Measurements from ENCODE around the gene COL15A1. TPM values are rescaled to one million over a fixed set of nuclear protein-coding genes. Genes with fewer than 3 reads are reported as not detected.
"Not testable (repeated sequence)": the region's sequence is repeated elsewhere in the genome, so short reads cannot be mapped to it uniquely, and the experiment has no call there.

Gene COL15A1
- total and polyA plus RNA-seq, 2 donors, result 42.0 to 136 TPM

GRCh38 chr9:99001892-99002291 lies 58.2 kb downstream of the COL15A1 start:
- WGBS, result 88% methylated on average over 2 of the region's 2 CpGs
- Histone ChIP-seq H3K36me3 (ENCODE audit: insufficient read depth) (no peaks in the 10 kb centered on the region), H3K27ac (ENCODE audit: low read depth) (no peak overlapping the region), H3K4me1 (ENCODE audit: insufficient read depth) (no peaks in the 10 kb centered on the region), H3K4me3 (ENCODE audit: low read depth, low read length) (no peak overlapping the region)
- no peak for DNase-seq (ENCODE audit: extremely low spot score)

DNA sequence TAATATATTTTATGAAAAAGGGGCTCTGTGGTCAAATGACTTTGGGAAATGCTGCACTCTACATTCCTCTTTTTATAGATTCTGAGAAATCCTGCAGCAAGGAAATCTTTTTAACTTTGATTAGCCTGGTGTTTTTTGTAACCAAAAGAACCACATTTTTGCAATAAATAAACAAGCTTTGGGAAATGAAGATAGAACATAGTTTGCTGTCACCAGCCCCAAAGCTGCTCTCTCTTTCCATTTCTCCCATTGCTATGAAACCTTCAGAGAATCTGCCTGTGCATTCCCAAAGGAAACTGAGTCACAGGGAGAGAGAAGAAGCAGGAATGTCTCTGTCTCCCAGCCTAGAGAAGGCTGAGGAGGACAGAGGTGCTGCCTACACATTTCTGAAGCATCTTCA lies 59.0 kb downstream of the COL15A1 start:
- no peak overlapping the region for H3K27ac ChIP-seq (ENCODE audit: low read depth)
- DNase-seq (ENCODE audit: extremely low spot score), result no peak
- H3K4me1 ChIP-seq (ENCODE audit: insufficient read depth), result no peaks in the 10 kb centered on the region
- H3K4me3 ChIP-seq (ENCODE audit: low read depth, low read length), result no peak overlapping the region
- H3K36me3 ChIP-seq (ENCODE audit: insufficient read depth), result no peaks in the 10 kb centered on the region

GRCh38 chr9:99003308-99003707 lies 59.6 kb downstream of the COL15A1 start:
- H3K36me3 ChIP-seq (ENCODE audit: insufficient read depth), result no peaks in the 10 kb centered on the region
- H3K4me1 ChIP-seq (ENCODE audit: insufficient read depth), result no peaks in the 10 kb centered on the region
- H3K27ac ChIP-seq (ENCODE audit: low read depth), result no peak overlapping the region
- H3K4me3 ChIP-seq (ENCODE audit: low read depth, low read length), result no peak overlapping the region
- 93% methylated on average over 5 of the region's 5 CpGs for WGBS
- no peak for DNase-seq (ENCODE audit: extremely low spot score)

DNA sequence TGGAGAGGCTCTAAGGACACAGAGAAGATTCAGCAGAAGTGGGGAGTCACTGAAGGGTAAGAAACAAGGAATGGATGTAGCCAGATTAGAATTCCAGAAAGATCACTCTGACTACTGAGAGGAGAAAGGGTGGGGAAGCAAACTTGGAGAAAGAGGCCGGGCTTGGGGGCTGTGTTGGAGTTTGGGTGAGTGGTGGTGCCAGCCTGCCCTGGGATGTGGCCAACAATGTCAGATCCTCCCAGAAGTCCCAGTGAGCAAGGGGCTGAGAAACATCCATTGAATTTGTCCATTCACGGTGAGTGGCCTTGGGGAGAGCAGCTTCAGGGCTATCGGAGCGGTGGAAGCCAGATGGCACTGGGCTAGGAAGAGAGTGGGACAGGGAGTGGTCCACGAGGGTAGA lies 60.4 kb downstream of the COL15A1 start:
- Histone ChIP-seq H3K36me3 (ENCODE audit: insufficient read depth) (no peaks in the 10 kb centered on the region), H3K4me1 (ENCODE audit: insufficient read depth) (no peaks in the 10 kb centered on the region), H3K27ac (ENCODE audit: low read depth) (no peak overlapping the region), H3K4me3 (ENCODE audit: low read depth, low read length) (no peak overlapping the region)
- 96% methylated on average over 5 of the region's 5 CpGs for WGBS
- DNase-seq (ENCODE audit: extremely low spot score), result no peak

DNA sequence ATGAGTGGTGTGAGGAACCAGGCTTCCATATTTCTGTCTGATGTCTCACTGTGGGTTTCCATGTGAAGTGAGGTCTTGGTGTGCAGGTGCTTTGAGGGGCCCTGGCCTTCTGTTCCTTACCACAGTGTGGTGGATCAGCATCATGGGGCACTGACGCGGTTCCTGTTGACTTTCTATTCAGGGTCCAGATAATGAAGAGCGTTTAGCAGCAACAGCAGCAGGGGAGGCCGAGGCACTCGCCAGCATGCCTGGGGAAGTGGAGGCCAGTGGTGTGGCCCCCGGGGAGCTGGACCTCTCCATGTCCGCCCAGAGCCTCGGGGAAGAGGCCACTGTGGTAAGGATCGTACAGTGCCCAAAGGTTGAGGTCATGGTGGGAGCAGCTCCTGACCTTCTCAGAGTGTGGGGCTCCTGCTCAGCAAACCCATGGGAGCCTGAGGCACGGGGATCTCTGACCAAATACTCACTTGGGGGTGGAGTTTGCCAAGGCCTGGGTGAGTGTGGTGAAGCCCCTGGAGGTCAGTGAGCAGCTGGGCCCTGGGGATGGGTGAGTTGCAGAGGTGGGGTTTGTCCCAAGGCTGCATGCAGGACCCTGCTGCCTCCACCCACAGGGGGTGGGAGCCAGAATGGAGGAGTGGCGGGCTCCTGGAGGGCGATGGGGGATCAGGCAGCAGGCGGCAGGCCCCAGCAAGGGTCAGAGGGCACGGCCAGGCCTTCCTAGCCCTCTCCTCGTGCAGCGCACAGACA lies 61.2 kb downstream of the COL15A1 start:
- Histone ChIP-seq H3K4me3 (ENCODE audit: low read depth, low read length) (no peak overlapping the region), H3K27ac (ENCODE audit: low read depth) (no peak overlapping the region), H3K4me1 (ENCODE audit: insufficient read depth) (no peaks in the 10 kb centered on the region), H3K36me3 (ENCODE audit: insufficient read depth) (no peaks in the 10 kb centered on the region)
- DNase-seq (ENCODE audit: extremely low spot score), result no peak
- WGBS, result 94% methylated on average over 16 of the region's 16 CpGs

DNA sequence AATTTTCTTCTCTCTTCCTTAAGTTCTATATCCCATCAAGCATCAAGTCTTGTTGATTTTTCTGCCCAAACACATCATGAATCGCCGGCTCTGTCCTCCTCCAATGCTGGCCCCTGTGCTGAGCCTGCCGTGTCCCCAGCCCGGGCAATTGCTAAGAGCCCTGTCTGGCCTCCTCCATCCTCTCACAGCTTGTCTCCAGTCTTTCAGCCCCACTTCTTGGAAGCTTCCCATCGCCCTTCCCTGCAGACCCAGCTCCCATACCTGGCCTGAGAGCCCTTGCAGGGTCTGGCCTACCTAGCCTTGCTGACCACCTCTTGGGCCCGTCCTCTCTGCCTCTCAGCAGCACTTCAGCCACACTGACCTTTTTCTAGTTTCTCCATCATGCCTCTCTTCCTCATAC lies 61.9 kb downstream of the COL15A1 start:
- Histone ChIP-seq H3K4me1 (ENCODE audit: insufficient read depth) (no peaks in the 10 kb centered on the region), H3K4me3 (ENCODE audit: low read depth, low read length) (no peak overlapping the region), H3K27ac (ENCODE audit: low read depth) (no peak overlapping the region), H3K36me3 (ENCODE audit: insufficient read depth) (no peaks in the 10 kb centered on the region)
- DNase-seq (ENCODE audit: extremely low spot score), result no peak
- WGBS, result 96% methylated on average over 6 of the region's 6 CpGs

- WGBS, result 93% methylated on average over 1 of the region's 1 CpG
- Histone ChIP-seq H3K36me3 (ENCODE audit: insufficient read depth) (no peaks in the 10 kb centered on the region), H3K4me1 (ENCODE audit: insufficient read depth) (no peaks in the 10 kb centered on the region), H3K27ac (ENCODE audit: low read depth) (no peak overlapping the region), H3K4me3 (ENCODE audit: low read depth, low read length) (no peak overlapping the region)
- no peak for DNase-seq (ENCODE audit: extremely low spot score)
Measured at GRCh38 chr9:99006511-99006910, 62.8 kb downstream of the COL15A1 start.

DNA sequence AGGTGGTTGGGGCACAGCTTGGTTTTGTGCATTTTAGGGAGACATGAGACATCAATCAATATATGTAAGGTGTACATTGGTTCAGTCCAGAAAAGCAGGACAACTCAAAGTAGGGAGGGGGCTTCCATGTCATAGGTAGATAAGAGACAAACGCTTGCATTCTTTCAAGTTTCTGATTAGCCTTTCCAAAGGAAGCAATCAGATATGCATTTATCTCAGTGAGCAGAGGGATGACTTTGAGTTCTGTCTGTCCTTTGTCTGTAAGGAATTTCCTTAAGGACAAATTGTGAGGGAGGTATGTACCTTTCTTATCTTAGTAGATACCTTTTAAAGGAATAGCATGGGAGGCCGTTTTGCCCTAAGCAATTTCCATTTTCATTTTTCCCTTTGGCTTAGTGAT lies 63.3 kb downstream of the COL15A1 start:
- Histone ChIP-seq H3K27ac (ENCODE audit: low read depth) (no peak overlapping the region), H3K4me3 (ENCODE audit: low read depth, low read length) (no peak overlapping the region), H3K36me3 (ENCODE audit: insufficient read depth) (no peaks in the 10 kb centered on the region), H3K4me1 (ENCODE audit: insufficient read depth) (no peaks in the 10 kb centered on the region)
- WGBS, result 84% methylated on average over 2 of the region's 2 CpGs
- DNase-seq (ENCODE audit: extremely low spot score), result no peak

DNA sequence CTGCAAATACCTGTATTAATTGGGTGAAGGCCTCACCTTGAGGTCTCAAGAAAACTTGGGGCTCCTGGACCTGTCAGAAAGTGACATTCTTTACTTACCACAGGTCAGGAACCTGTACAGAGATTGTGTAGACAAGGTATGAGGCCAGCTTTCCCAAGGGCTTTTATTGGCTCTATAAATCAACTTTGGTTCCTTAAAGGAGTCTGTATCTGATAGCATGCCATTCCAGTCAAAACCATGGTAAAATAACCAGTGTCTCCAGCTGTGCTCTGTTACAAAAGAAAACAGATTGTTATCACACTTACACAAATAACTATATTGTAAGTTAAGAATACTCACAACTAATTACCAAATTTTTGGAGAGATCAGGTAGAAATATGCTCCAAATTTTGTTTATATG lies 64.5 kb downstream of the COL15A1 start:
- DNase-seq (ENCODE audit: extremely low spot score), result no peak
- Histone ChIP-seq H3K4me3 (ENCODE audit: low read depth, low read length) (no peak overlapping the region), H3K27ac (ENCODE audit: low read depth) (no peak overlapping the region), H3K4me1 (ENCODE audit: insufficient read depth) (no peaks in the 10 kb centered on the region), H3K36me3 (ENCODE audit: insufficient read depth) (no peaks in the 10 kb centered on the region)

GRCh38 chr9:99010393-99010792 lies 66.7 kb downstream of the COL15A1 start:
- not testable (repeated sequence) for H3K36me3 ChIP-seq (ENCODE audit: insufficient read depth); H3K4me3 ChIP-seq (ENCODE audit: low read depth, low read length); DNase-seq (ENCODE audit: extremely low spot score); H3K27ac ChIP-seq (ENCODE audit: low read depth); H3K4me1 ChIP-seq (ENCODE audit: insufficient read depth)
- 86% methylated on average over 8 of the region's 8 CpGs for WGBS

GRCh38 chr9:99011161-99011709 lies 67.5 kb downstream of the COL15A1 start:
- H3K4me3 ChIP-seq (ENCODE audit: low read depth, low read length), result no peak overlapping the region
- no peak for DNase-seq (ENCODE audit: extremely low spot score)
- no peaks in the 10 kb centered on the region for H3K4me1 ChIP-seq (ENCODE audit: insufficient read depth)
- no peaks in the 10 kb centered on the region for H3K36me3 ChIP-seq (ENCODE audit: insufficient read depth)
- H3K27ac ChIP-seq (ENCODE audit: low read depth), result no peak overlapping the region

- no peaks in the 10 kb centered on the region for H3K36me3 ChIP-seq (ENCODE audit: insufficient read depth)
- WGBS, result 76% methylated on average over 5 of the region's 5 CpGs
Measured at GRCh38 chr9:99012957-99013512, 69.3 kb downstream of the COL15A1 start.

GRCh38 chr9:99013550-99013949 lies 69.8 kb downstream of the COL15A1 start:
- H3K27ac ChIP-seq (ENCODE audit: low read depth), result no peak overlapping the region
- no peak for DNase-seq (ENCODE audit: extremely low spot score)
- WGBS, result 58% methylated on average over 4 of the region's 4 CpGs
- H3K4me1 ChIP-seq (ENCODE audit: insufficient read depth), result no peaks in the 10 kb centered on the region
- no peaks in the 10 kb centered on the region for H3K36me3 ChIP-seq (ENCODE audit: insufficient read depth)
- H3K4me3 ChIP-seq (ENCODE audit: low read depth, low read length), result no peak overlapping the region

More at GRCh38 chr9:99012957-99013512, 69.3 kb downstream of the COL15A1 start:
- H3K4me1 ChIP-seq (ENCODE audit: insufficient read depth), result no peaks in the 10 kb centered on the region
- no peak for DNase-seq (ENCODE audit: extremely low spot score)
- H3K4me3 ChIP-seq (ENCODE audit: low read depth, low read length), result no peak overlapping the region
- H3K27ac ChIP-seq (ENCODE audit: low read depth), result no peak overlapping the region

GRCh38 chr9:99015448-99015847 lies 71.7 kb downstream of the COL15A1 start:
- Histone ChIP-seq H3K4me3 (ENCODE audit: low read depth, low read length) (no peak overlapping the region), H3K36me3 (ENCODE audit: insufficient read depth) (no peaks in the 10 kb centered on the region), H3K27ac (ENCODE audit: low read depth) (no peak overlapping the region), H3K4me1 (ENCODE audit: insufficient read depth) (no peaks in the 10 kb centered on the region)
- WGBS, result 94% methylated on average over 3 of the region's 3 CpGs
- DNase-seq (ENCODE audit: extremely low spot score), result no peak

Measured in urinary bladder (tissue), 4 donors.